ENCODE results near the gene PTPN4. TPM values are rescaled to one million over a fixed set of nuclear protein-coding genes. Genes with fewer than 3 reads are reported as not detected.

Gene PTPN4, protein sequence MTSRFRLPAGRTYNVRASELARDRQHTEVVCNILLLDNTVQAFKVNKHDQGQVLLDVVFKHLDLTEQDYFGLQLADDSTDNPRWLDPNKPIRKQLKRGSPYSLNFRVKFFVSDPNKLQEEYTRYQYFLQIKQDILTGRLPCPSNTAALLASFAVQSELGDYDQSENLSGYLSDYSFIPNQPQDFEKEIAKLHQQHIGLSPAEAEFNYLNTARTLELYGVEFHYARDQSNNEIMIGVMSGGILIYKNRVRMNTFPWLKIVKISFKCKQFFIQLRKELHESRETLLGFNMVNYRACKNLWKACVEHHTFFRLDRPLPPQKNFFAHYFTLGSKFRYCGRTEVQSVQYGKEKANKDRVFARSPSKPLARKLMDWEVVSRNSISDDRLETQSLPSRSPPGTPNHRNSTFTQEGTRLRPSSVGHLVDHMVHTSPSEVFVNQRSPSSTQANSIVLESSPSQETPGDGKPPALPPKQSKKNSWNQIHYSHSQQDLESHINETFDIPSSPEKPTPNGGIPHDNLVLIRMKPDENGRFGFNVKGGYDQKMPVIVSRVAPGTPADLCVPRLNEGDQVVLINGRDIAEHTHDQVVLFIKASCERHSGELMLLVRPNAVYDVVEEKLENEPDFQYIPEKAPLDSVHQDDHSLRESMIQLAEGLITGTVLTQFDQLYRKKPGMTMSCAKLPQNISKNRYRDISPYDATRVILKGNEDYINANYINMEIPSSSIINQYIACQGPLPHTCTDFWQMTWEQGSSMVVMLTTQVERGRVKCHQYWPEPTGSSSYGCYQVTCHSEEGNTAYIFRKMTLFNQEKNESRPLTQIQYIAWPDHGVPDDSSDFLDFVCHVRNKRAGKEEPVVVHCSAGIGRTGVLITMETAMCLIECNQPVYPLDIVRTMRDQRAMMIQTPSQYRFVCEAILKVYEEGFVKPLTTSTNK
- 6.0 TPM for polyA plus RNA-seq (2012; ENCODE audit: insufficient read depth, insufficient read length, low read depth)

DNA sequence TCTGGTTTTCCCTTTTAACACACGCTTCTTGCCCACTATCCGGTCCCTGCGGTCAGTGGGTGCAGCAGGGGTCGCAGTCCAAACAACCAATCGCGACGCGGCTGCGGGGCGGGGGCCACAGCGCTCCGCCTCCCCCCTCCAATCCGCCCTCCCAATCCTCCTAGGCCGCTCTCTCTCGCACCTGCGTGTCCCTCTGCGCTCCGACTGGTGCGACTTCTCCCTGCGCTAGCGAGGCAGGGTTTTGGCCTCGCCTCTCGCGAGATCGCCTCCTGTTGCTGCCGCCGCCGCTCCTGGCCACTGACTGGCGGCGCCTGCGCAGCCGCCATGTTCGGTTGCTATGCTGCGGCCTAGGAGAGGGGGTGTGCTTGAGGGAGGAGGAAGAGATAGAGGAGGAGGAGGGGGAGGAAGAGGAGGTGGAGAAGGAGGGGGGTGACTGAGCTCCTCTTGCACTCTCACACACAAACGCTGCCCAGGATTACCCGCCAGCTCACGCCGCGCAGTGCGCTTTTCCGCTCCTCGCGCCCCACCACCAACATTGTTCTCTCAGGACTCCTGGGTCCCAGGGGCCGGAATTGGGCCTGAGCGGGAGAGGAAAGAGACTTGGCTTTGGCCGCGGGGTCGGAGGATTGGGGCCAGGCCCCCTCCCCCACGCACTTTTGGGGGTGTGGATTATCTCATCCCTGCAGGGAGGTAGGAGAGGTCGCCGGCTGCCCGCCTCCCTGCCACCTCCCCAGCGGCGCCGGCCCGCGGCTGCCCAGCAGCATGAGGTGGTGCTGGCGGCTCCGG is at the start of gene PTPN4:
Gene PTPN4 (plus strand): TSS at position 472 of the 786 bp plus-strand sequence. CDS start 49,932 bp downstream, outside the sequence.
- H3K27me3 ChIP-seq: no peaks in the 10 kb centered on the region
- H3K4me1 ChIP-seq: no peaks in the 10 kb centered on the region
- DNase-seq: peak; percentile 93
- TF ChIP-seq, protein P1, sequence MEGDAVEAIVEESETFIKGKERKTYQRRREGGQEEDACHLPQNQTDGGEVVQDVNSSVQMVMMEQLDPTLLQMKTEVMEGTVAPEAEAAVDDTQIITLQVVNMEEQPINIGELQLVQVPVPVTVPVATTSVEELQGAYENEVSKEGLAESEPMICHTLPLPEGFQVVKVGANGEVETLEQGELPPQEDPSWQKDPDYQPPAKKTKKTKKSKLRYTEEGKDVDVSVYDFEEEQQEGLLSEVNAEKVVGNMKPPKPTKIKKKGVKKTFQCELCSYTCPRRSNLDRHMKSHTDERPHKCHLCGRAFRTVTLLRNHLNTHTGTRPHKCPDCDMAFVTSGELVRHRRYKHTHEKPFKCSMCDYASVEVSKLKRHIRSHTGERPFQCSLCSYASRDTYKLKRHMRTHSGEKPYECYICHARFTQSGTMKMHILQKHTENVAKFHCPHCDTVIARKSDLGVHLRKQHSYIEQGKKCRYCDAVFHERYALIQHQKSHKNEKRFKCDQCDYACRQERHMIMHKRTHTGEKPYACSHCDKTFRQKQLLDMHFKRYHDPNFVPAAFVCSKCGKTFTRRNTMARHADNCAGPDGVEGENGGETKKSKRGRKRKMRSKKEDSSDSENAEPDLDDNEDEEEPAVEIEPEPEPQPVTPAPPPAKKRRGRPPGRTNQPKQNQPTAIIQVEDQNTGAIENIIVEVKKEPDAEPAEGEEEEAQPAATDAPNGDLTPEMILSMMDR (IDR thresholded peaks at IDR 0.05; ENCODE audit: low read depth, low read length): no peak
- H3K4me3 ChIP-seq (ENCODE audit: low read depth, low read length): peak within 1 kb of the TSS; percentile 90
- no peaks in the 10 kb centered on the region for H3K36me3 ChIP-seq
- no peaks in the 10 kb centered on the region for H3K9me3 ChIP-seq

DNA sequence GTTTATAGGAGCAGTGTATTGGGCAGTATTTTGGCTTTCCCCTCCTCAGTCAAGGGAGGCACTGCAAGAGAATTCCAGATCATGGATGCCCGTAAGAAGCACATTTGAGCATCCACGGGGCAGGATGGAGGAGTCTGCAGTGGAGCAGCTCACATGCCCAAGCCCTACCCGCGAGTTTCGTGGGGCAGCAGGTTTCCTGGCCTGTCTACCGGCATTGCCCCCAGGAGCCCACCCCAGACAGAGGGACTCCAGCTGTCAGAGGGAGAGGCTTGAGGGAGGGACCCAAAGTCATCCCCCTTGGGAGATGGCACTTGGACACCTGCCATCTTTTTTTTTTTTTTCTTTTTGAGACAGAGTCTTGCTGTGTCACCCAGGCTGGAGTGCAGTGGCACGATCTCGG is 49.4 kb upstream of the PTPN4 start:
- H3K27me3 ChIP-seq: no peaks in the 10 kb centered on the region
- H3K9me3 ChIP-seq: no peaks in the 10 kb centered on the region
- H3K4me3 ChIP-seq (ENCODE audit: low read depth, low read length): no peak overlapping the region
- H3K4me1 ChIP-seq: no peaks in the 10 kb centered on the region; the same call in 1 of the 2 replicates
- DNase-seq: no peak
- H3K36me3 ChIP-seq: no peaks in the 10 kb centered on the region
- TF ChIP-seq, protein P1 (IDR thresholded peaks at IDR 0.05; ENCODE audit: low read depth, low read length): no peak

DNA sequence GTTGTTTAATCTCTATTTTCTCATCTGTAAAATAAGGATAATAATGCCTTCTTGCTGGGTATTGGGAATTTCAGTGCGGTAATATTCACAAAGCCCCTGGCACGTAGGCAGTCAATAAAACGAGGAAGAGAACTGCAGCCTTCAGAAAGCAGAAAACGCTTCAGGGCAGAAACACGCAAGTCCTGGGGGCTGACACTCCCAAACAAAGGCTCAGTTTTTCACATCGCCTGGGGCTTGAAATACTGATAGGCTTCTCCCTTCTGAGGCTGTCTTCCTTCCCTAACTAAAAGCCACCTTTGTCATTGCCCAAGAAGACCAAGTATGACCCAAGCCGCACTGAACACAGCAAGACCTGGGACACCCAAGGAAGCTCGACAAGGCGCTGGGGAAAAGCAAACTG is 48.4 kb upstream of the PTPN4 start:
- no peak overlapping the region for H3K4me3 ChIP-seq (ENCODE audit: low read depth, low read length)
- no peaks in the 10 kb centered on the region for H3K27me3 ChIP-seq
- no peaks in the 10 kb centered on the region for H3K9me3 ChIP-seq
- no peaks in the 10 kb centered on the region for H3K36me3 ChIP-seq
- no peak for DNase-seq
- no peaks in the 10 kb centered on the region; the same call in 1 of the 2 replicates for H3K4me1 ChIP-seq
- TF ChIP-seq, protein P1 (IDR thresholded peaks at IDR 0.05; ENCODE audit: low read depth, low read length): no peak

DNA sequence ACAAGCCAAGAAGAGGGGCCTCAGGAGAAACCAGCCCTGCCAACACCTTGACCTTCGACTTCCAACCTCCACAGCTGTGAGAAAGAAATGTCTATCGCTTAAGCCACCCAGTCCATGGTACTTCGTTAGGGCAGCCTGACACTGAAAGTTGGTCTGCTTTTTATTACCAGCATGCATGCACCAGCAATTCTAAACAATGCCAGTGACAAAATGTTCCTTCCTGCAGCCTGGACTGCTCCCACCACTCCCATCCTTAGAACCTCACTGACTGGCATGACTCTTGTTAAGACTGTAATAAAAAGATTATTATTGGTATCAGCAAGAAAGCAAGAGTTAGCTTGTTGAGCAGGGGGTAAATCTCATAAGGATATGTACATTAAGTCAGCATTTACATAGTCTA is 47.2 kb upstream of the PTPN4 start:
- H3K27me3 ChIP-seq: no peaks in the 10 kb centered on the region
- no peak overlapping the region for H3K4me3 ChIP-seq (ENCODE audit: low read depth, low read length)
- TF ChIP-seq, protein P1 (IDR thresholded peaks at IDR 0.05; ENCODE audit: low read depth, low read length): no peak
- no peaks in the 10 kb centered on the region for H3K9me3 ChIP-seq
- DNase-seq: no peak
- H3K36me3 ChIP-seq: no peaks in the 10 kb centered on the region
- no peaks in the 10 kb centered on the region; the same call in 1 of the 2 replicates for H3K4me1 ChIP-seq

DNA sequence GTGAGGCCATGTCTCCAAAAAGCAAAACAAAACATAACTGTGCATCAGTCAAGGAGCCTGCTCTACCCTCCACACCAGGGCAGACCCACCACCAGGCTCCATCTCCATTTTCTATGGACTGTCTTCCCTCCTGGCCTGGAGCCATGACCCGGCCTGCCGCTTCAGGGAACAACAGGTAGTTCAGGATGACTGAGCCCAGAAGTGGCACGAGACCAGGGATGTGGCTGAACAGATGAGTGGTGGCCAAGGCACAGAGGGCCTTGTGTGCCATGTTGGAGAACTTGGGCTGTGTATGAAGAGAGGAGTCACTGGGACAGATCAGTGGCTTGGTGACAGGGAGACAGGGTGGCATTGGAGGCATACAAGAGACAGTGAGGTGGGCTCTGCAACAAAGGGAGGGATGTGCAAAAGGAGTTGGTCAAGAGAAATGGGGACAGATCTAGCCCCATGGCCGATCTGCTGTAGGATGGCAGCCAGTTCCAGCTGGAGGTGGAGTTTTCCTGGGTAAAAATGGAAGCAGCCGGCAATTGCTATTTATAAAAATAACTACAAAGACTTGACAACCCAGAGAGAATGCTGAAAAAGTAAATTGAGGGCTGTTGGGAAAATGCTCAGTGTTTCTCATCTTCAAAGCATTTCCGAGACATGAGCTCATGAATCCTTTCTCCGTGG is 45.8 kb upstream of the PTPN4 start:
- no peak overlapping the region for H3K4me3 ChIP-seq (ENCODE audit: low read depth, low read length)
- TF ChIP-seq, protein P1 (IDR thresholded peaks at IDR 0.05; ENCODE audit: low read depth, low read length): no peak
- no peaks in the 10 kb centered on the region for H3K4me1 ChIP-seq
- no peak for DNase-seq
- H3K27me3 ChIP-seq: no peaks in the 10 kb centered on the region
- H3K36me3 ChIP-seq: no peaks in the 10 kb centered on the region
- no peaks in the 10 kb centered on the region for H3K9me3 ChIP-seq

All from BE2C (cell line).